Calu3 (cell line): ENCODE data around the gene NLGN4Y. TPM values are rescaled to one million over a fixed set of nuclear protein-coding genes. Genes with fewer than 3 reads are reported as not detected.

Experiments used
- BruUV-seq: library from RNA; stranded (reverse); fragments of 400-500 nt; replicated peaks from 2 replicates; lab custom pipeline; 2021; lab: Mats Ljungman, UMichigan
- CTCF ChIA-PET: fragments of 300-600 bp; sonication (Branson Sonifier 250); formaldehyde crosslinking; loops from one replicate; lab custom pipeline; 2022; ENCODE audit warnings: antibody characterized with exemption; lab: Charles Lee
- DNase-seq: peaks from one replicate; pipeline ENCODE4 v3.0.0; 2022
- H3K27ac Mint-ChIP-seq: one replicate; pipeline ENCODE4 v1.8.0; 2022; ENCODE audit warnings: mixed read lengths; ENCODE audit not compliant: unreplicated experiment
- H3K27me3 Mint-ChIP-seq: one replicate; pipeline ENCODE4 v1.8.0; 2022; ENCODE audit warnings: mixed read lengths; ENCODE audit not compliant: unreplicated experiment
- H3K36me3 Mint-ChIP-seq: one replicate; pipeline ENCODE4 v1.8.0; 2022; ENCODE audit warnings: mild to moderate bottlenecking, moderate library complexity, mixed read lengths; ENCODE audit not compliant: insufficient read depth, unreplicated experiment
- H3K4me1 Mint-ChIP-seq: one replicate; pipeline ENCODE4 v1.8.0; 2022; ENCODE audit warnings: mild to moderate bottlenecking, low read depth, mixed read lengths; ENCODE audit not compliant: unreplicated experiment
- H3K4me3 Mint-ChIP-seq: one replicate; pipeline ENCODE4 v1.8.0; 2022; ENCODE audit warnings: mild to moderate bottlenecking, low read depth, moderate library complexity, mixed read lengths; ENCODE audit not compliant: unreplicated experiment
- H3K9me3 Mint-ChIP-seq: one replicate; pipeline ENCODE4 v1.8.0; 2022; ENCODE audit warnings: low read depth, mixed read lengths; ENCODE audit not compliant: unreplicated experiment
- intact Hi-C: fragments of 100-400 bp; cut with micrococcal nuclease; formaldehyde crosslinking; loops from one replicate; pipeline ENCODE4 v1.10.0; 2022; ENCODE audit not compliant: unreplicated experiment
- total RNA-seq: library from RNA; stranded (reverse); gene quantifications from 2 replicates; pipeline ENCODE4 v1.2.3, GENCODE V29; 2022
- TF ChIP-seq, protein P1 (sequence below): fragments of 200-600 bp; IDR thresholded peaks from one replicate; pipeline ENCODE4 v1.8.0; 2022; ENCODE audit warnings: antibody characterized with exemption; ENCODE audit not compliant: unreplicated experiment

Gene NLGN4Y
- total RNA-seq, 1 experiment from 2014 or later = not detected

DNA sequence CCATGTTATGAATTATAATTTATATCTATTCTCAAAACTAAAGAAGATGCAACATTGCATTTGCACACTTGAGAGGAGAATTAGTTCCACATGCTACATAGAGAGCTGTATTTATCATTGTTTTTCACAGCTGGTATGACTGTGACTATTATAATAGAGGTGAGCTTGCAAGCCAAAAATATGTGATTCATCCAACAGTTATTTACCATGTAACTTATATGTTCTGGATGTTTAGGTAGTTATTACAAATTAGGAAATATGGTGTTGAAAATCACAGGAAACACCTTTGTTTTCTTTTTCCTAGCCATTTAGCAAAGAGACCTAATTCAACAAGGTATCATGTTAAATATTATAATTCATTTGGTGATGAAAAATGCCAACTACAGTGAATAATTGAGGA, 183.8 kb downstream of the NLGN4Y start:
- CTCF ChIA-PET = no interaction called here
- H3K27ac Mint-ChIP-seq = no peak overlapping the region
- no peaks in the 10 kb centered on the region for H3K9me3 Mint-ChIP-seq
- no peaks in the 10 kb centered on the region for H3K27me3 Mint-ChIP-seq
- no peak overlapping the region for H3K4me3 Mint-ChIP-seq
- BruUV-seq = no TSS peak
- no peaks in the 10 kb centered on the region for H3K4me1 Mint-ChIP-seq
- TF ChIP-seq, protein P1, sequence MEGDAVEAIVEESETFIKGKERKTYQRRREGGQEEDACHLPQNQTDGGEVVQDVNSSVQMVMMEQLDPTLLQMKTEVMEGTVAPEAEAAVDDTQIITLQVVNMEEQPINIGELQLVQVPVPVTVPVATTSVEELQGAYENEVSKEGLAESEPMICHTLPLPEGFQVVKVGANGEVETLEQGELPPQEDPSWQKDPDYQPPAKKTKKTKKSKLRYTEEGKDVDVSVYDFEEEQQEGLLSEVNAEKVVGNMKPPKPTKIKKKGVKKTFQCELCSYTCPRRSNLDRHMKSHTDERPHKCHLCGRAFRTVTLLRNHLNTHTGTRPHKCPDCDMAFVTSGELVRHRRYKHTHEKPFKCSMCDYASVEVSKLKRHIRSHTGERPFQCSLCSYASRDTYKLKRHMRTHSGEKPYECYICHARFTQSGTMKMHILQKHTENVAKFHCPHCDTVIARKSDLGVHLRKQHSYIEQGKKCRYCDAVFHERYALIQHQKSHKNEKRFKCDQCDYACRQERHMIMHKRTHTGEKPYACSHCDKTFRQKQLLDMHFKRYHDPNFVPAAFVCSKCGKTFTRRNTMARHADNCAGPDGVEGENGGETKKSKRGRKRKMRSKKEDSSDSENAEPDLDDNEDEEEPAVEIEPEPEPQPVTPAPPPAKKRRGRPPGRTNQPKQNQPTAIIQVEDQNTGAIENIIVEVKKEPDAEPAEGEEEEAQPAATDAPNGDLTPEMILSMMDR = no peak
- no peaks in the 10 kb centered on the region for H3K36me3 Mint-ChIP-seq
- DNase-seq = no peak
- intact Hi-C loops = no loop called here

DNA sequence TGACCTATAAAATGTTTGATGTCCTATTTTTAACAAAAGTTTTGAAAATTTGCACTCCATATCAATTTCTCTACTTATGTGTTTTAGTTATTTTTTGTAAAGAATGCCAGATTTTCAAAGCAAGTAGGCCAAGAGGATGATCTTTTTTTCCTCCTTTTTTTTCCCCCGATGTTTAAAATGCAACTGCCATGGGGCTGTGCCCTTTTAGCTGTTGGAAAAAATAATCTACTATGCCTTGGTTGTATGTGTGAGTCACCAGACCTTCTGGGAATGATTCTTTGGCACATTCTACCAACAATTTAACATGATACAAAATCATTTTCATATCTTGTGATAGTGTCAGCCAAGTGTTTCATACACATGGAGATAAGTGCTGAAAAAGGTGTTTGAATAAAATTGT, 217.3 kb downstream of the NLGN4Y start:
- Mint-ChIP-seq H3K27me3 (no peaks in the 10 kb centered on the region), H3K9me3 (no peaks in the 10 kb centered on the region), H3K27ac (no peak overlapping the region), H3K4me1 (no peaks in the 10 kb centered on the region), H3K4me3 (no peak overlapping the region), H3K36me3 (no peaks in the 10 kb centered on the region)
- BruUV-seq = no TSS peak
- DNase-seq = no peak
- TF ChIP-seq, protein P1 = no peak
- intact Hi-C loops = no loop called here
- CTCF ChIA-PET = no interaction called here

DNA sequence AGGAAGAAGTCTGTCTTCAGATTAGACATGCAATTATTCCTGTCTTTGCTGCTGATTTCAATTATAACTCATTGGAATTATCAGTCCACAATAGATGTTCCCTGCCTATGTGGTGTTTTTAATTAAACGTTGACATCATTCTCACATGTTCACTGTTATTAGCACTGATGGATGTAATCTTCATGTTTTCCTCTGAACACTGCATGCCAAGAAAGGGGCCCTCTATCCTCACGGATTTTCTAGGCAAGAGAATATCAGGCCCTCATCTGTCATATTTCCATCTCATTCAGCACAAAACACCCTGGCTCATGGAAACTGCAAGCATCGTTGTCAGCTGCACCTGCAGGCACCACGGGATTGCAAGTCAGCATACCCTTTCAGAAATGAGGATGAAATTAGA, 224.0 kb downstream of the NLGN4Y start:
- H3K27me3 Mint-ChIP-seq = no peaks in the 10 kb centered on the region
- no peak for DNase-seq
- no peaks in the 10 kb centered on the region for H3K4me1 Mint-ChIP-seq
- H3K36me3 Mint-ChIP-seq = no peaks in the 10 kb centered on the region
- intact Hi-C loops = no loop called here
- TF ChIP-seq, protein P1 = no peak
- H3K27ac Mint-ChIP-seq = no peak overlapping the region
- H3K4me3 Mint-ChIP-seq = no peak overlapping the region
- CTCF ChIA-PET = no interaction called here
- no TSS peak for BruUV-seq
- H3K9me3 Mint-ChIP-seq = no peaks in the 10 kb centered on the region

DNA sequence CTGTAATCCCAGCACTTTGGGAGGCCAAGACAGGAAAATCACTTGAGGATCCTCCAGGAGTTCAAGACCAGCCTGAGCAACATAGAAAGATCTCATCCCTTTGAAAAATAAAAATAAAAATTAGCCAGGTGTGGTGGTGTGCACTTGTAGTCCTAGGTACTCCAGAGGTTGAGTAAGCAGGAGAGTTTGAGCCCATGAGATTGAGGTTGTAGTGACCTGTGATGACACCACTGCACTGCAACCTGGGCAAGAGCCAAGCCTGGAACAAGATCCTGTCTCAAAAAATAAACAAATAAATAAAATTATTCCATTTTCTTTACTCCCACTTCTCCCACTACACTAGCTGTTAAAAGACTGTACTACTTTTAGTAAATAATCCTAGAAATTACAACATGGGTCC, 231.2 kb downstream of the NLGN4Y start:
- H3K4me3 Mint-ChIP-seq = no peak overlapping the region
- DNase-seq = no peak
- TF ChIP-seq, protein P1 = no peak
- BruUV-seq = no TSS peak
- no peaks in the 10 kb centered on the region for H3K27me3 Mint-ChIP-seq
- CTCF ChIA-PET = no interaction called here
- H3K27ac Mint-ChIP-seq = no peak overlapping the region
- no peaks in the 10 kb centered on the region for H3K36me3 Mint-ChIP-seq
- intact Hi-C loops = no loop called here
- no peaks in the 10 kb centered on the region for H3K9me3 Mint-ChIP-seq
- no peaks in the 10 kb centered on the region for H3K4me1 Mint-ChIP-seq

DNA sequence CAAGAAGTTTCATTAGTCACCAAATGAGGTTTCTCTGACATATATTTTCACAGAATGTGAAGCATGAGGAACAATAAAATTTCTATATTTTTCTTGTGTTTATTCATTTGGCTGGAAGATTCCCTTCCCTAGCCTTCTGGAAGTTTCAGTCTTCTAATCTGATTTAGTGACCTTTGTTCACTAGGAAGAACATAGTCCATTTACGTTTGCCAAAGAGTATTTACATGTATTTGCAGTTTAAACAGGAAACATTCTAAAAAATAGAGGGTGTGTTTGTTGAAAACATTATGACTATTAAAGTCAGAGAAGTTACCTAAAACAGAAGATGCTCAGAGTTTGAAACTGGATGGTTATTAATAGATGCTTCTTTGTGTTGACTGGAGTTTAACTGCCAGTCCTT, 238.6 kb downstream of the NLGN4Y start:
- H3K4me3 Mint-ChIP-seq = no peak overlapping the region
- CTCF ChIA-PET = no interaction called here
- H3K27ac Mint-ChIP-seq = no peak overlapping the region
- no TSS peak for BruUV-seq
- H3K27me3 Mint-ChIP-seq = no peaks in the 10 kb centered on the region
- no peak for DNase-seq
- TF ChIP-seq, protein P1 = no peak
- intact Hi-C loops = no loop called here
- no peaks in the 10 kb centered on the region for H3K36me3 Mint-ChIP-seq
- H3K4me1 Mint-ChIP-seq = no peaks in the 10 kb centered on the region
- no peaks in the 10 kb centered on the region for H3K9me3 Mint-ChIP-seq
